ENCODE measurements around the gene IL4. TPM values are rescaled to one million over a fixed set of nuclear protein-coding genes. Genes with fewer than 3 reads are reported as not detected.
"Not testable (repeated sequence)": the region's sequence is repeated elsewhere in the genome, so short reads cannot be mapped to it uniquely, and the experiment has no call there.

IL4 gene
- polyA plus RNA-seq = not detected
- long read RNA-seq, donor 1 = 0 reads
- long read RNA-seq, donor 2 = 0 reads
- long read RNA-seq, donor 3 = 0 reads
- long read RNA-seq, donor 4 = 0 reads
- long read RNA-seq, donor 5 = 0 reads
- long read RNA-seq, donor 6 = 0 reads
- long read RNA-seq, donor 7 = 0 reads
- long read RNA-seq, donor 8 = 0 reads
- long read RNA-seq, donor 9 = 0 reads
- long read RNA-seq, donor 10 = 0 reads

- Histone ChIP-seq H3K4me1 (ENCODE audit: control insufficient read depth in 3 of 3, insufficient read depth in 2 of 3, low read depth in 1 of 3, low read length in 2 of 3) (peaks cover 0 to 26% (median 2%) of the 10 kb centered on the region in 3 donors), H3K36me3 (ENCODE audit: control insufficient read depth in 3 of 3, insufficient read depth in 2 of 3, low read depth in 1 of 3, low read length in 3 of 3) (no peaks in the 10 kb centered on the region), H3K9me3 (ENCODE audit: control insufficient read depth in 2 of 2, insufficient read depth in 1 of 2, low read depth in 1 of 2, low read length in 1 of 2) (no peaks in the 10 kb centered on the region), H3K27me3 (ENCODE audit: control insufficient read depth in 3 of 3, insufficient read depth in 3 of 3, low read length in 3 of 3) (no peaks in the 10 kb centered on the region), H3K27ac (ENCODE audit: low read depth in 1 of 3, low read length in 2 of 3) (peak within 1 kb of the TSS in 1 of 3 donors; percentile 59), H3K4me3 (ENCODE audit: low read depth in 1 of 3, low read length in 3 of 3) (no peak within 1 kb of the TSS)
- no peak for DNase-seq
- FAIRE-seq = no peak
- 75 to 80% (median 80%) methylated on average over 14 of the region's 14 CpGs for WGBS, 3 donors
Observed at GRCh38 chr5:132673939-132674630, at the start of gene IL4. TSS of gene IL4 (plus strand) at chr5:132673989. CDS start at chr5:132674051, 62 bp downstream.

GRCh38 chr5:132627470-132627869 lies 46.3 kb upstream of the IL4 start:
- WGBS, 3 donors = 94 to 98% (median 97%) methylated on average over 2 of the region's 2 CpGs
- no peak overlapping the region for H3K4me3 ChIP-seq (ENCODE audit: low read depth in 1 of 3, low read length in 3 of 3)
- no peaks in the 10 kb centered on the region for H3K4me1 ChIP-seq (ENCODE audit: control insufficient read depth in 3 of 3, insufficient read depth in 2 of 3, low read depth in 1 of 3, low read length in 2 of 3)
- no peak for FAIRE-seq
- no peaks in the 10 kb centered on the region for H3K27me3 ChIP-seq (ENCODE audit: control insufficient read depth in 3 of 3, insufficient read depth in 3 of 3, low read length in 3 of 3)
- peaks cover 0 to 14% (median 4%) of the 10 kb centered on the region in 3 donors for H3K36me3 ChIP-seq (ENCODE audit: control insufficient read depth in 3 of 3, insufficient read depth in 2 of 3, low read depth in 1 of 3, low read length in 3 of 3)
- H3K27ac ChIP-seq (ENCODE audit: low read depth in 1 of 3, low read length in 2 of 3) = no peak overlapping the region
- DNase-seq = no peak
- no peaks in the 10 kb centered on the region for H3K9me3 ChIP-seq (ENCODE audit: control insufficient read depth in 2 of 2, insufficient read depth in 1 of 2, low read depth in 1 of 2, low read length in 1 of 2)

GRCh38 chr5:132628814-132629213 lies 45.0 kb upstream of the IL4 start:
- Histone ChIP-seq H3K9me3 (ENCODE audit: control insufficient read depth in 2 of 2, insufficient read depth in 1 of 2, low read depth in 1 of 2, low read length in 1 of 2) (no peaks in the 10 kb centered on the region), H3K4me1 (ENCODE audit: control insufficient read depth in 3 of 3, insufficient read depth in 2 of 3, low read depth in 1 of 3, low read length in 2 of 3) (no peaks in the 10 kb centered on the region), H3K27ac (ENCODE audit: low read depth in 1 of 3, low read length in 2 of 3) (no peak overlapping the region), H3K27me3 (ENCODE audit: control insufficient read depth in 3 of 3, insufficient read depth in 3 of 3, low read length in 3 of 3) (no peaks in the 10 kb centered on the region), H3K4me3 (ENCODE audit: low read depth in 1 of 3, low read length in 3 of 3) (no peak overlapping the region), H3K36me3 (ENCODE audit: control insufficient read depth in 3 of 3, insufficient read depth in 2 of 3, low read depth in 1 of 3, low read length in 3 of 3) (peaks cover 0 to 20% (median 4%) of the 10 kb centered on the region in 3 donors)
- DNase-seq = no peak
- FAIRE-seq = no peak
- 81 to 94% (median 93%) methylated on average over 2 of the region's 2 CpGs for WGBS, 3 donors

GRCh38 chr5:132629230-132629944 lies 44.4 kb upstream of the IL4 start:
- FAIRE-seq = no peak

GRCh38 chr5:132633587-132633986 lies 40.2 kb upstream of the IL4 start:
- H3K4me3 ChIP-seq (ENCODE audit: low read depth in 1 of 3, low read length in 3 of 3); H3K4me1 ChIP-seq (ENCODE audit: control insufficient read depth in 3 of 3, insufficient read depth in 2 of 3, low read depth in 1 of 3, low read length in 2 of 3); H3K27ac ChIP-seq (ENCODE audit: low read depth in 1 of 3, low read length in 2 of 3); H3K9me3 ChIP-seq (ENCODE audit: control insufficient read depth in 2 of 2, insufficient read depth in 1 of 2, low read depth in 1 of 2, low read length in 1 of 2); DNase-seq; H3K27me3 ChIP-seq (ENCODE audit: control insufficient read depth in 3 of 3, insufficient read depth in 3 of 3, low read length in 3 of 3); FAIRE-seq: not testable (repeated sequence)
- peaks cover 5 to 32% (median 6%) of the 10 kb centered on the region in 3 donors for H3K36me3 ChIP-seq (ENCODE audit: control insufficient read depth in 3 of 3, insufficient read depth in 2 of 3, low read depth in 1 of 3, low read length in 3 of 3)
- 92 to 96% (median 92%) methylated on average over 4 of the region's 4 CpGs for WGBS, 3 donors

More at GRCh38 chr5:132629230-132629944, 44.4 kb upstream of the IL4 start:
- Histone ChIP-seq H3K27ac (ENCODE audit: low read depth in 1 of 3, low read length in 2 of 3) (no peak overlapping the region), H3K4me1 (ENCODE audit: control insufficient read depth in 3 of 3, insufficient read depth in 2 of 3, low read depth in 1 of 3, low read length in 2 of 3) (no peaks in the 10 kb centered on the region), H3K9me3 (ENCODE audit: control insufficient read depth in 2 of 2, insufficient read depth in 1 of 2, low read depth in 1 of 2, low read length in 1 of 2) (no peaks in the 10 kb centered on the region), H3K27me3 (ENCODE audit: control insufficient read depth in 3 of 3, insufficient read depth in 3 of 3, low read length in 3 of 3) (no peaks in the 10 kb centered on the region), H3K4me3 (ENCODE audit: low read depth in 1 of 3, low read length in 3 of 3) (no peak overlapping the region), H3K36me3 (ENCODE audit: control insufficient read depth in 3 of 3, insufficient read depth in 2 of 3, low read depth in 1 of 3, low read length in 3 of 3) (peaks cover 0 to 20% (median 4%) of the 10 kb centered on the region in 3 donors)
- 77 to 91% (median 83%) methylated on average over 5 of the region's 5 CpGs for WGBS, 3 donors
- no peak for DNase-seq

DNA sequence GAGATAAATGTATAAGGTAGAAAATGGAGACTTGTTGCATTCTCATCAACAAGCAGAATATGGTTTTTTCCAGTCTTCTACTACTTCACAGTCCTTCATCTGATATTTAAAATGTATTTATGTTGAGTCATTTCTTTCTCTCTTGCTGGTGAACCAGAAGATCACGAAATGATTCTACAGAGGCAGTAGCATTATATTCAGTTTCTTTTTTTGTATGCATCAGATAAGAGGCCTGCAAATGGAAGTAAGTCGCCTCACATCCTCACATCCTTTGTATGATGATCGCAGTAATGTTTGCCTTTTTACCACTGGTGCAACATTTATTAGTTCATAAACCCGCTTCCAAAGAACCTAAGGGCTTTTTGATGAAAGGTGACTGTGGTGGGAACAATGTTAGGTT lies 37.9 kb upstream of the IL4 start:
- H3K4me1 ChIP-seq (ENCODE audit: control insufficient read depth in 3 of 3, insufficient read depth in 2 of 3, low read depth in 1 of 3, low read length in 2 of 3) = no peaks in the 10 kb centered on the region
- no peak overlapping the region for H3K27ac ChIP-seq (ENCODE audit: low read depth in 1 of 3, low read length in 2 of 3)
- H3K4me3 ChIP-seq (ENCODE audit: low read depth in 1 of 3, low read length in 3 of 3) = no peak overlapping the region
- no peak for DNase-seq
- peaks cover 9 to 43% (median 11%) of the 10 kb centered on the region in 3 donors for H3K36me3 ChIP-seq (ENCODE audit: control insufficient read depth in 3 of 3, insufficient read depth in 2 of 3, low read depth in 1 of 3, low read length in 3 of 3)
- no peaks in the 10 kb centered on the region for H3K9me3 ChIP-seq (ENCODE audit: control insufficient read depth in 2 of 2, insufficient read depth in 1 of 2, low read depth in 1 of 2, low read length in 1 of 2)
- 67 to 86% (median 79%) methylated on average over 4 of the region's 4 CpGs for WGBS, 3 donors
- H3K27me3 ChIP-seq (ENCODE audit: control insufficient read depth in 3 of 3, insufficient read depth in 3 of 3, low read length in 3 of 3) = no peaks in the 10 kb centered on the region
- FAIRE-seq = no peak

DNA sequence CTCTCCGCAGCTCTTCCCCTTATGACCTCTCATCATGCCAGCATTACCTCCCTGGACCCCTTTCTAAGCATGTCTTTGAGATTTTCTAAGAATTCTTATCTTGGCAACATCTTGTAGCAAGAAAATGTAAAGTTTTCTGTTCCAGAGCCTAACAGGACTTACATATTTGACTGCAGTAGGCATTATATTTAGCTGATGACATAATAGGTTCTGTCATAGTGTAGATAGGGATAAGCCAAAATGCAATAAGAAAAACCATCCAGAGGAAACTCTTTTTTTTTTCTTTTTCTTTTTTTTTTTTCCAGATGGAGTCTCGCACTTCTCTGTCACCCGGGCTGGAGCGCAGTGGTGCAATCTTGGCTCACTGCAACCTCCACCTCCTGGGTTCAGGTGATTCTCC lies 36.5 kb upstream of the IL4 start:
- H3K36me3 ChIP-seq (ENCODE audit: control insufficient read depth in 3 of 3, insufficient read depth in 2 of 3, low read depth in 1 of 3, low read length in 3 of 3) = peaks cover 7 to 47% (median 17%) of the 10 kb centered on the region in 3 donors

GRCh38 chr5:132639706-132640130 lies 34.1 kb upstream of the IL4 start:
- Histone ChIP-seq H3K27ac (ENCODE audit: low read depth in 1 of 3, low read length in 2 of 3) (no peak overlapping the region), H3K9me3 (ENCODE audit: control insufficient read depth in 2 of 2, insufficient read depth in 1 of 2, low read depth in 1 of 2, low read length in 1 of 2) (no peaks in the 10 kb centered on the region), H3K4me1 (ENCODE audit: control insufficient read depth in 3 of 3, insufficient read depth in 2 of 3, low read depth in 1 of 3, low read length in 2 of 3) (no peaks in the 10 kb centered on the region), H3K36me3 (ENCODE audit: control insufficient read depth in 3 of 3, insufficient read depth in 2 of 3, low read depth in 1 of 3, low read length in 3 of 3) (peaks cover 7 to 49% (median 21%) of the 10 kb centered on the region in 3 donors), H3K27me3 (ENCODE audit: control insufficient read depth in 3 of 3, insufficient read depth in 3 of 3, low read length in 3 of 3) (no peaks in the 10 kb centered on the region), H3K4me3 (ENCODE audit: low read depth in 1 of 3, low read length in 3 of 3) (no peak overlapping the region)
- WGBS, 3 donors = 59 to 82% (median 59%) methylated on average over 2 of the region's 2 CpGs
- DNase-seq = no peak
- no peak for FAIRE-seq

More for the DNA sequence above, 36.5 kb upstream of the IL4 start:
- DNase-seq (no peak), FAIRE-seq (no peak)
- Histone ChIP-seq H3K4me3 (ENCODE audit: low read depth in 1 of 3, low read length in 3 of 3) (no peak overlapping the region), H3K27me3 (ENCODE audit: control insufficient read depth in 3 of 3, insufficient read depth in 3 of 3, low read length in 3 of 3) (no peaks in the 10 kb centered on the region), H3K9me3 (ENCODE audit: control insufficient read depth in 2 of 2, insufficient read depth in 1 of 2, low read depth in 1 of 2, low read length in 1 of 2) (no peaks in the 10 kb centered on the region), H3K4me1 (ENCODE audit: control insufficient read depth in 3 of 3, insufficient read depth in 2 of 3, low read depth in 1 of 3, low read length in 2 of 3) (no peaks in the 10 kb centered on the region), H3K27ac (ENCODE audit: low read depth in 1 of 3, low read length in 2 of 3) (no peak overlapping the region)
- WGBS, 3 donors = 95 to 100% (median 99%) methylated on average over 4 of the region's 4 CpGs

Measured in small intestine (tissue), 16 donors.